Left cardiac atrium (tissue), 4 donors: ENCODE measurements around the gene MZT2A. TPM values are rescaled to one million over a fixed set of nuclear protein-coding genes. Genes with fewer than 3 reads are reported as not detected.
"Not testable (repeated sequence)": the region's sequence is repeated elsewhere in the genome, so short reads cannot be mapped to it uniquely, and the experiment has no call there.

Experiments
- ATAC-seq, 2 donors: fragments of 200-7000 bp; cut with Tn5 transposase; one replicate each; pipeline ENCODE4 v1.9.1; 2020; ENCODE audit warnings: mild to moderate bottlenecking in 2 of 2, moderate library complexity in 2 of 2
- DNase-seq: peaks from one replicate; pipeline ENCODE4 v3.0.0-alpha.2; 2020
- intact Hi-C, 2 donors: fragments of 100-400 bp; cut with DNase I; formaldehyde crosslinking; loops; one replicate each; pipeline versions ENCODE4 v1.14.1 to v1.15.1; 2022 to 2023
- total RNA-seq, 2 donors: library from RNA; stranded (reverse); fragmentation: NEBNext Ultra II Directional; extraction: Animal tissue kit (Norgen Biotek cat#: 25700); gene quantifications; one replicate each; pipeline ENCODE4 v1.2.1, GENCODE V29; 2021
- donor health status: DM: no; HTN: yes; CAD: no.
- donor health status: DM: no; HTN: yes; CAD: no; lungs with severe emphysema.
- donor health status: DM: yes; HTN: yes; CAD: no.
- donor health status: Dilated cardiomyopathy.

Gene MZT2A
- total RNA-seq, 2 donors from 2014 or later, result 59.4 to 110 TPM

GRCh38 chr2:131521961-131522781, 30.0 kb upstream of the MZT2A start:
- ATAC-seq (peak; percentile 39 to 46), DNase-seq (peak; percentile 29)
- intact Hi-C loops, result no loop called here

- intact Hi-C loops, DNase-seq, ATAC-seq: not testable (repeated sequence)
Measured at GRCh38 chr2:131521524-131521923, 29.3 kb upstream of the MZT2A start.

GRCh38 chr2:131520526-131520925, 28.3 kb upstream of the MZT2A start:
- intact Hi-C loops, result no loop called here
- DNase-seq (no peak), ATAC-seq (no peak)

GRCh38 chr2:131519871-131520470, 27.8 kb upstream of the MZT2A start:
- intact Hi-C loops, result loop anchor here in 1 of 2 donors (10.0 kb wide), 1 partner anchor 105 kb away; no protein-coding TSS in a partner anchor
- DNase-seq, ATAC-seq: not testable (repeated sequence)

- no peak for DNase-seq
- intact Hi-C loops, result loop anchor here in 1 of 2 donors (10.0 kb wide), 1 partner anchor 105 kb away; no protein-coding TSS in a partner anchor
- ATAC-seq, result no peak
Measured at GRCh38 chr2:131519466-131519865, 27.3 kb upstream of the MZT2A start.

- intact Hi-C loops, result loop anchor here in 1 of 2 donors (10.0 kb wide), 1 partner anchor 104 kb away; no protein-coding TSS in a partner anchor
- ATAC-seq, DNase-seq: not testable (repeated sequence)
Measured at GRCh38 chr2:131518531-131518930, 26.3 kb upstream of the MZT2A start.

GRCh38 chr2:131517856-131518255, 25.7 kb upstream of the MZT2A start:
- DNase-seq, ATAC-seq: not testable (repeated sequence)
- intact Hi-C loops, result loop anchor here in 1 of 2 donors (10.0 kb wide), 1 partner anchor 103 kb away; no protein-coding TSS in a partner anchor

GRCh38 chr2:131517106-131517831, 25.1 kb upstream of the MZT2A start:
- ATAC-seq (no peak), DNase-seq (no peak)
- intact Hi-C loops, result loop anchor here in 1 of 2 donors (10.0 kb wide), 1 partner anchor 102 kb away; no protein-coding TSS in a partner anchor

- DNase-seq (peak; percentile 44), ATAC-seq (peak; percentile 50 to 51)
- intact Hi-C loops, result loop anchor here in 1 of 2 donors (10.0 kb wide), 1 partner anchor 102 kb away; no protein-coding TSS in a partner anchor
Measured at GRCh38 chr2:131516621-131517020, 24.4 kb upstream of the MZT2A start.

GRCh38 chr2:131516011-131516410, 23.8 kb upstream of the MZT2A start:
- intact Hi-C loops, result loop anchor here in 1 of 2 donors (10.0 kb wide), 1 partner anchor 101 kb away; no protein-coding TSS in a partner anchor
- DNase-seq (no peak), ATAC-seq (no peak)

- ATAC-seq, DNase-seq: not testable (repeated sequence)
- intact Hi-C loops, result loop anchor here in 1 of 2 donors (10.0 kb wide), 1 partner anchor 100 kb away; no protein-coding TSS in a partner anchor
Measured at GRCh38 chr2:131515235-131515634, 23.0 kb upstream of the MZT2A start.

- not testable (repeated sequence) for DNase-seq, ATAC-seq
- intact Hi-C loops, result loop anchor here in 1 of 2 donors (10.0 kb wide), 1 partner anchor 100 kb away; no protein-coding TSS in a partner anchor
Measured at GRCh38 chr2:131514408-131515166, 22.4 kb upstream of the MZT2A start.

GRCh38 chr2:131511969-131512870, 20.0 kb upstream of the MZT2A start:
- peak in 1 of 2 donors; percentile 4 for ATAC-seq

GRCh38 chr2:131511291-131511968, 19.2 kb upstream of the MZT2A start:
- ATAC-seq, result peak in 1 of 2 donors; percentile 14
- intact Hi-C loops, result loop anchor here in 1 of 2 donors (10.0 kb wide), 1 partner anchor 97 kb away; no protein-coding TSS in a partner anchor
- DNase-seq, result not testable (repeated sequence)

More at GRCh38 chr2:131511969-131512870, 20.0 kb upstream of the MZT2A start:
- intact Hi-C loops, result loop anchor here in 1 of 2 donors (10.0 kb wide), 1 partner anchor 97 kb away; no protein-coding TSS in a partner anchor
- not testable (repeated sequence) for DNase-seq

GRCh38 chr2:131509615-131510014, 17.4 kb upstream of the MZT2A start:
- no peak for ATAC-seq
- intact Hi-C loops, result loop anchor here in 1 of 2 donors (10.0 kb wide), 1 partner anchor 95 kb away; no protein-coding TSS in a partner anchor
- DNase-seq, result no peak

- intact Hi-C loops, ATAC-seq, DNase-seq: not testable (repeated sequence)
Measured at GRCh38 chr2:131504082-131504750, 12.0 kb upstream of the MZT2A start.
